GM18511 (cell line): ENCODE results near the gene CPAMD8.

ENCODE experiments used
- ATAC-seq: cut with Tn5 transposase; IDR thresholded peaks from one replicate; pipeline ENCODE4 v1.9.1; 2021; ENCODE audit warnings: mild to moderate bottlenecking, moderate library complexity; ENCODE audit not compliant: unreplicated experiment

CPAMD8 gene

DNA sequence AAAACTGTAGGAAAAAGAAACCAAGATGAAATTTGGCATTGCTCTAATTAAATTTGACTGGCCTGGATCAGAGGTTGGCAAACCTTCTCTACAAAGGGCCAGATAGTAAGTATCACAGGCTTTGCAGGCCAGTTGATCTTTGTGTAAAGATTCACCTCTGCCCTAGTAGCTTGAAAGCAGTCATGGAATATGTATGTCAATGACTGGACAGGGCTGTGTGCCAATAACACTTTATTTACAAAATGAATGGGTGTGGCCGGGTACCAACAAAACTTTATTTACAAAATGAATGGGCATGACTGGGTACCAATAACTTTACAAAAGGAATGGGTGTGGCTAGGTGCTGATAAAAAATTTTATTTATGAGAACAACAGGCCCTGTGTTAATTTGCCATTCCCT is 177.4 kb downstream of the CPAMD8 start:
- no peak for ATAC-seq

DNA sequence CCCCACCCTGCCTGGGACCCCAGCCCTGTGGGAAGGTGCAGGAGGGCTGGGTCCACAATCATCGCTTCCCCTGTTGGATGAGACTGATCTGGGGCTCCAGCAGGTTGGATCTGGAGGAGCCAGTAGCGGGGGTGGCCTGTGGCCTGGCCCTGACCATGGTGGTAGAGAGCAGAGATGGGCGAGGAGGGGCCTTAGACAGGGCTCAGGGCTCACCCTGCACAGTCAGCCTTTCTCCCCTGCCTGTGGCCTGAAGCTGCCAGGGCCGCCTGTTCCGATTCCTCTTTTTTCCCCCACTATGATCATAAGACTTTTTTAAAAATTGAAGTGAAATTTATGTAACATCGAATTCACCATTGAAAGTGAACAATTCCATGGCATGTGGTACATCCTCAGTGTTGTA is 179.2 kb downstream of the CPAMD8 start:
- no peak for ATAC-seq

DNA sequence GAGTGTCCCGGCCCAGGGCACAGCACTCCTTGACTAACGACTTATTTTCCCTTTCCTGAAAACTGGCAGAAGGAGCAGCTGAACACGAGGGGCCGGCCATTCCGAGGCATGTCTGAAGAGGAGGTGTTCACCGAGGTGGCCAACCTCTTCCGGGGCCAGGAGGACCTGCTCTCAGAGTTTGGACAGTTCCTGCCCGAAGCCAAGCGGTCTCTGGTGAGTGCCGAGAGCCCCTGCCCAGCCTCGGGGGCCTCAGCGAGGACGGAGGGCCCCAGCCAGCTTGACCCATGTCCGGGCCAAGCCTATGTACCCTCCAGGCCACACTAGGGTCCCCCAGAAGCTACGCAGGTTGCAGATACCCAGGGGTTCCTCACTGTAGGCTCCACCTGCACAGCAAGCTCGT is 179.7 kb downstream of the CPAMD8 start:
- no peak for ATAC-seq
